KMS-11 (cell line): ENCODE data around the gene ACO2.

Source experiments
- H2AFZ ChIP-seq: fragments of 200-600 bp; sonication (generic); 2 replicates; pipeline ENCODE4 v1.6.1; 2016; ENCODE audit warnings: antibody characterized with exemption, mixed run types, low read depth
- H3K27ac ChIP-seq: fragments of 200-600 bp; sonication (generic); 2 replicates; pipeline ENCODE4 v1.6.1; 2016; ENCODE audit warnings: mild to moderate bottlenecking, mixed run types
- H3K27me3 ChIP-seq: fragments of 200-600 bp; sonication (generic); 2 replicates; pipeline ENCODE4 v1.6.1; 2017; ENCODE audit warnings: mild to moderate bottlenecking, low read depth, mixed run types, moderate library complexity; ENCODE audit not compliant: insufficient read depth
- H3K36me3 ChIP-seq: fragments of 200-600 bp; sonication (generic); 2 replicates; pipeline ENCODE4 v1.6.1; 2017; ENCODE audit warnings: mild to moderate bottlenecking, mixed run types; ENCODE audit not compliant: insufficient read depth
- H3K4me1 ChIP-seq: fragments of 200-600 bp; sonication (generic); 2 replicates; pipeline ENCODE4 v1.6.1; 2016; ENCODE audit warnings: mild to moderate bottlenecking, low read depth, mixed run types; ENCODE audit not compliant: poor library complexity, severe bottlenecking
- H3K4me2 ChIP-seq: fragments of 200-600 bp; sonication (generic); 2 replicates; pipeline ENCODE4 v1.7.0; 2016; ENCODE audit warnings: mild to moderate bottlenecking, mixed run types
- H3K4me3 ChIP-seq: fragments of 200-600 bp; sonication (generic); IDR thresholded peaks from 2 replicates; pipeline ENCODE4 v1.6.1; 2017; ENCODE audit warnings: low read depth, low read length, mixed read lengths; ENCODE audit not compliant: insufficient read depth
- H3K79me2 ChIP-seq: fragments of 200-600 bp; sonication (generic); 2 replicates; pipeline ENCODE4 v1.6.1; 2016; ENCODE audit warnings: low read depth, mixed run types; ENCODE audit not compliant: insufficient read depth
- H3K9ac ChIP-seq: fragments of 200-600 bp; sonication (generic); 2 replicates; pipeline ENCODE4 v1.6.1; 2016; ENCODE audit warnings: mild to moderate bottlenecking, mixed run types
- H4K20me1 ChIP-seq: fragments of 200-600 bp; sonication (generic); 2 replicates; pipeline ENCODE4 v1.6.1; 2016; ENCODE audit warnings: mild to moderate bottlenecking, mixed run types; ENCODE audit not compliant: insufficient read depth
- CTCF ChIP-seq: fragments of 200-600 bp; sonication (generic); conservative IDR thresholded peaks from 2 replicates; pipeline ENCODE4 v1.6.1; 2017; ENCODE audit warnings: low read depth, mild to moderate bottlenecking, antibody characterized with exemption, low read length, moderate library complexity, mixed read lengths

ACO2 gene

DNA sequence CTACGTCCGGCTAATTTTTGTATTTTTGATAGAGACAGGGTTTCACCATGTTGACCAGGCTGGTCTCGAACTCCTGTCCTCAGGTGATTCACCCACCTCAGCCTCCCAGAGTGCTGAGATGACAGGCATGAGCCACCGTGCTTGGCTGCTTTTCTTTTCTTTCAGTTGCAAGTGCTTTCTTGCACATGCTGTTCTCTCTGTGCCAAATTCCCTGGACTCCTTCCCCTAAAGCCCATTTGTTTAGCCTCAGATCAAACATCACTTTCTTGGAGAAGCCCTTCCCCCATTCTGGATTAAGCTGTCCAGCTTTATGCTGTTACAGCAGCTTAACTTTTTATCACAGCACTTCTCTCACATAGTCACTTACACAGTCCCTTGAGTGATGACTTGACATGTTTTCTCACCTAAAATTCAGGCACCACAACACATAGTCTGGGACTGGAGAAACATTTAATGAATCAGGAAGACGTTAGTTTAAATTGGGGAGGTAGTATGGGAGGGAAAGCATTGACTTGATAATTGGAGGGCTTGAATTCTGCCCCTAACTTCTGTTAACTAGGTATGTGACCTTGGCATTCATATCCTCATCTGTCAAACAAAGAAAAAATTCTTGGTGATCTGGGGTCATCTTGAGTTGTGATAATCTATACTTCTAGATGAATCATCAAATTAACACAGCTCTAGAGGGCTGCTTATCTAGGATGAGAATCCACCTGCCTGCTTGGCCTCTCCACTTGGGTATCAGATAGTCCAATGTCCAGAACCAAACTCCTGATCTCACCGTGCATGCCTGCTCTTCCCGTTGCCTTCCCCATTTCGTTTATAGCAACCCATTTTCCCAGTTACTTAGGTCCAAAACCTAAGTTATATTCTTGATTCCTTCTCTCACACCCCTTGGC is 18.4 kb downstream of the ACO2 start:
- no peaks in the 10 kb centered on the region for H3K27me3 ChIP-seq
- no peaks in the 10 kb centered on the region for H3K36me3 ChIP-seq
- H3K79me2 ChIP-seq, result peaks cover 93% of the 10 kb centered on the region
- no peak overlapping the region for H3K27ac ChIP-seq
- H3K4me3 ChIP-seq, result no peak overlapping the region
- peaks cover 23% of the 10 kb centered on the region for H3K4me1 ChIP-seq
- TF ChIP-seq CTCF, result no peak
- peaks cover 13% of the 10 kb centered on the region; the same call in 1 of the 2 replicates for H4K20me1 ChIP-seq
- no peak overlapping the region for H3K9ac ChIP-seq
- no peak overlapping the region for H2AFZ ChIP-seq
- no peak overlapping the region for H3K4me2 ChIP-seq

GRCh38 chr22:41488076-41488475 is 19.2 kb downstream of the ACO2 start:
- no peak overlapping the region for H3K4me3 ChIP-seq
- TF ChIP-seq CTCF, result no peak
- H2AFZ ChIP-seq, result no peak overlapping the region
- H3K36me3 ChIP-seq, result no peaks in the 10 kb centered on the region
- no peaks in the 10 kb centered on the region for H3K27me3 ChIP-seq
- no peak overlapping the region for H3K4me2 ChIP-seq
- peaks cover 9% of the 10 kb centered on the region; the same call in 1 of the 2 replicates for H4K20me1 ChIP-seq
- no peak overlapping the region for H3K9ac ChIP-seq
- H3K79me2 ChIP-seq, result peaks cover 91% of the 10 kb centered on the region
- H3K4me1 ChIP-seq, result peaks cover 20% of the 10 kb centered on the region
- H3K27ac ChIP-seq, result no peak overlapping the region

DNA sequence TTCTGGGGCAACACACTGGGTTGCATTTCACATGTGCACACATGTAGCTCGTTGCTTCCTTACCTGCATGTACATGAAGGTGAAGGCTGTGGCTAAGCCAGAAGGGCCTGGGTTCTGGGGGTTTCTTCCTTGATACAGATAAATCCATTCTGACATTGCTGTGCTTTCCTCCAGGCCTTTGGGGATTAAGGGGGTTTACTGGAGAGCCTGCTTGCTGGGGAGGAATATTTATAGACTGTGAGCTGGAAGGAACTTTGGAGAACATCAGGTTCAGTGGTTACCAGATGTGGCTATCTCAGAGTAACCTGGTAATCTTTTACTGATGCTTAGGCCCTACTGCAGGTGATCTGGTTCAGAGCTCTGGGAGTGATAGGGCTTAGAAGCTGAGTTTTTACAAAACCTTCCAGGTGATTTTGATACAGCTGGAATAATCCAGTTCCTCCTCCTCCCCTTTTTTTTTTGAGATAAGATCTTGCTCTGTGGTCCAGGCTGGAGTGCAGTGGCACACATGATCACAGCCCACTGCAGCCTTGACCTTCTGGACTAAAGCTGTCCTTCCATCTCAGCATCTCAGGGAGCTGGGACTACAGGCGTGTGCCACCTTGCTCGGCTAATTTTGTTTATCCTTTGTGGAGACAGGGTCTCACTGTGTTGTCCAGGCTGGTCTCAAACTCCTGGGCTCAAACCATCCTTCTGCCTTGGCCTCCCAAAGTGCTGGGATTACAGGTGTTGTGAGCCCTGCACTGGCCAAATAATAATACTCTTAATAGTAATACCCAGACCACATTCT is 19.9 kb downstream of the ACO2 start:
- no peak for TF ChIP-seq CTCF
- Histone ChIP-seq H4K20me1 (peaks cover 9% of the 10 kb centered on the region; the same call in 1 of the 2 replicates), H3K27me3 (no peaks in the 10 kb centered on the region), H2AFZ (no peak overlapping the region), H3K36me3 (no peaks in the 10 kb centered on the region), H3K4me2 (no peak overlapping the region), H3K9ac (no peak overlapping the region), H3K79me2 (peaks cover 91% of the 10 kb centered on the region), H3K27ac (no peak overlapping the region), H3K4me3 (no peak overlapping the region), H3K4me1 (peaks cover 13% of the 10 kb centered on the region)

DNA sequence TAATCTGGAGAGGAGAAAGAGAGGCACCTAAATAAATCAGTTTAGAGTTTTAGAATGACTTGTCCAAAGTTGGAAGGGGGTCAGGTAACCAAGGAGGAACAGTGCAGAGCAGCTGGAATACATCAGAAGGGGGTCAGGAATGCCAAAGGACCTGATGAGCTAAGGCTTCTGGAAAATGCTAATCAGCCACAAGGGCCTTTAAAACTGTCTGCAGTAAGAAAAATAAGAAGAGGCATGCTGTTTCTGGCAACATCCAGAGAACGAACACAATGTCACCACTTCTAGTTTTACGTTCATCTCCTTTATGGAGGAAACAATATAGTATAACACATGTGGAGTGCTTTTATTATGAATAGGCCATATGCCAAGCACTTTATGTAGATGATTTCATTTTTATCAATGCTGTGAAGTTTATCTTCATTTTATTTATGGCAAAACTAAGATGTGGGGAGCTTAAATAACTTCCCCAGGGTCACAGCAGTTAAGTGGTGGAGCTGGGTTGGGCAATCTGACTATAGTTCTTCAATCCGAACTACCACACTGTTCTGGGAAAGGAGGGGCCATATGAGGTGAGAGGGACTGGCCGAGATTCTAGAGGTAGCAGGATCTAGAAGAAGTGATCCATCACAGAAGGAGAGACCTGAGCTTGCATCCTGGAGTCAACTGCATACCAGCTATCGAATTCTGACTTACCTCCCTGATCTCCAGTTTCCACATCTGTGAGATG is 22.6 kb downstream of the ACO2 start:
- Histone ChIP-seq H3K4me1 (peaks cover 4% of the 10 kb centered on the region), H3K36me3 (no peaks in the 10 kb centered on the region), H4K20me1 (0 out of 2 replicates have a peak, but pooled peaks cover 3% of the 10 kb centered on the region), H3K4me2 (no peak overlapping the region), H3K4me3 (no peak overlapping the region), H3K79me2 (peaks cover 88% of the 10 kb centered on the region), H3K27me3 (no peaks in the 10 kb centered on the region), H3K27ac (no peak overlapping the region), H3K9ac (no peak overlapping the region), H2AFZ (no peak overlapping the region)
- TF ChIP-seq CTCF, result no peak
